B cell (primary cell): ENCODE measurements around the gene METTL26.

ENCODE experiments used
- CTCF ChIP-seq: fragments of 200-600 bp; IDR thresholded peaks from one replicate; pipeline ENCODE4 v1.8.0; 2022; ENCODE audit warnings: antibody characterized with exemption, mild to moderate bottlenecking
- EZH2 ChIP-seq: IDR thresholded peaks from 2 replicates; pipeline ENCODE4 v1.6.1; 2012; ENCODE audit warnings: borderline replicate concordance, low read depth, mild to moderate bottlenecking, moderate library complexity, low read length; ENCODE audit not compliant: insufficient read depth, poor library complexity, severe bottlenecking

GRCh38 chr16:674214-674881 lies 38.2 kb upstream of the METTL26 start:
- TF ChIP-seq CTCF (no peak), EZH2 (no peak)
